ENCODE results near the gene RASGRF1. TPM values are rescaled to one million over a fixed set of nuclear protein-coding genes. Genes with fewer than 3 reads are reported as not detected.

The RASGRF1 gene
- total RNA-seq, 4 donors from 2014 or later: 0.10 TPM; not detected in 3

- peak in 1 of 2 donors; percentile 55 for DNase-seq (ENCODE audit: low spot score in 2 of 2)
- H3K4me3 ChIP-seq (ENCODE audit: low read depth, poor library complexity, severe bottlenecking): no peak overlapping the region
- intact Hi-C loops (cut with DNase I; ENCODE audit: low total_unique reads): no loop called here
- 52 to 64% methylated on average over 3 of the region's 3 CpGs for WGBS, 2 donors
- no peak for TF ChIP-seq CTCF (IDR thresholded peaks at IDR 0.05)
- no peak for TF ChIP-seq POLR2A (IDR thresholded peaks at IDR 0.05)
Observed at GRCh38 chr15:79007066-79007465, 83.5 kb downstream of the RASGRF1 start.

- no peak overlapping the region for H3K4me3 ChIP-seq (ENCODE audit: low read depth, poor library complexity, severe bottlenecking)
- intact Hi-C loops (cut with DNase I; ENCODE audit: low total_unique reads): no loop called here
- TF ChIP-seq POLR2A (IDR thresholded peaks at IDR 0.05): no peak
- no peak for TF ChIP-seq CTCF (IDR thresholded peaks at IDR 0.05)
- 95% methylated on average over 16 of the region's 16 CpGs for WGBS, 2 donors
- DNase-seq (ENCODE audit: low spot score in 2 of 2): no peak
Observed at GRCh38 chr15:79006071-79006470, 84.5 kb downstream of the RASGRF1 start.

GRCh38 chr15:79004336-79004735 lies 86.2 kb downstream of the RASGRF1 start:
- intact Hi-C loops (cut with DNase I; ENCODE audit: low total_unique reads): no loop called here

GRCh38 chr15:79003896-79004295 lies 86.7 kb downstream of the RASGRF1 start:
- no peak for DNase-seq (ENCODE audit: low spot score in 2 of 2)
- no peak overlapping the region for H3K4me3 ChIP-seq (ENCODE audit: low read depth, poor library complexity, severe bottlenecking)
- WGBS, 2 donors: 92% methylated on average over 22 to 24 of the region's 24 CpGs
- intact Hi-C loops (cut with DNase I; ENCODE audit: low total_unique reads): no loop called here
- TF ChIP-seq CTCF (IDR thresholded peaks at IDR 0.05) (no peak), POLR2A (IDR thresholded peaks at IDR 0.05) (no peak)

More at GRCh38 chr15:79004336-79004735, 86.2 kb downstream of the RASGRF1 start:
- WGBS, 2 donors: 5 to 35% methylated on average over 2 to 6 of the region's 6 CpGs
- no peak overlapping the region for H3K4me3 ChIP-seq (ENCODE audit: low read depth, poor library complexity, severe bottlenecking)
- no peak for DNase-seq (ENCODE audit: low spot score in 2 of 2)
- TF ChIP-seq CTCF (IDR thresholded peaks at IDR 0.05): no peak
- no peak for TF ChIP-seq POLR2A (IDR thresholded peaks at IDR 0.05)

GRCh38 chr15:79003301-79003700 lies 87.3 kb downstream of the RASGRF1 start:
- intact Hi-C loops (cut with DNase I; ENCODE audit: low total_unique reads): no loop called here
- WGBS, 2 donors: 94 to 97% methylated on average over 9 of the region's 9 CpGs
- DNase-seq (ENCODE audit: low spot score in 2 of 2): no peak
- TF ChIP-seq CTCF (IDR thresholded peaks at IDR 0.05): no peak
- TF ChIP-seq POLR2A (IDR thresholded peaks at IDR 0.05): no peak
- no peak overlapping the region for H3K4me3 ChIP-seq (ENCODE audit: low read depth, poor library complexity, severe bottlenecking)

- no peak overlapping the region for H3K4me3 ChIP-seq (ENCODE audit: low read depth, poor library complexity, severe bottlenecking)
- DNase-seq (ENCODE audit: low spot score in 2 of 2): no peak
- TF ChIP-seq CTCF (IDR thresholded peaks at IDR 0.05) (no peak), POLR2A (IDR thresholded peaks at IDR 0.05) (no peak)
- 69 to 75% methylated on average over 5 to 9 of the region's 9 CpGs for WGBS, 2 donors
- intact Hi-C loops (cut with DNase I; ENCODE audit: low total_unique reads): no loop called here
Observed at GRCh38 chr15:79002581-79002980, 88.0 kb downstream of the RASGRF1 start.
